HEK293T (cell line): ENCODE measurements around the gene ANKRD33.

Source experiments
- ARNT ChIP-seq: fragments of 450-650 bp; IDR thresholded peaks from 2 replicates; pipeline ENCODE4 v1.6.1; 2017; ENCODE audit warnings: mild to moderate bottlenecking
- ELF4 ChIP-seq: fragments of 450-650 bp; IDR thresholded peaks from 2 replicates; pipeline ENCODE4 v1.6.1; 2017; ENCODE audit warnings: antibody characterized with exemption
- NFRKB ChIP-seq: fragments of 450-650 bp; IDR thresholded peaks from 2 replicates; pipeline ENCODE4 v1.6.1; 2016; ENCODE audit warnings: mild to moderate bottlenecking, moderate library complexity
- SP1 ChIP-seq: fragments of 450-650 bp; IDR thresholded peaks from 2 replicates; pipeline ENCODE4 v1.6.1; 2017

- TF ChIP-seq ARNT (no peak), SP1 (no peak), ELF4 (no peak), NFRKB (no peak)
These were observed 18.4 kb upstream of the ANKRD33 start for GRCh38 chr12:51869496-51869865.
